SK-N-SH (cell line): ENCODE results near the gene TSHZ2. TPM values are rescaled to one million over a fixed set of nuclear protein-coding genes. Genes with fewer than 3 reads are reported as not detected.

Source experiments
- CTCF ChIA-PET: fragments of 300-600, 350-600 bp; formaldehyde crosslinking; extraction: SDS; loops from one replicate; lab custom pipeline; 2021; lab: Yijun Ruan, JAX
- POLR2A ChIA-PET: fragments of 350-600 bp; sonication (Branson Sonifier 250); formaldehyde crosslinking; extraction: SDS; loops from one replicate; lab custom pipeline; 2020; ENCODE audit warnings: antibody characterized with exemption, inconsistent platforms; lab: Yijun Ruan, JAX
- DNase-seq: peaks from one replicate; pipeline ENCODE4 v3.0.0; 2012
- H2AFZ ChIP-seq: fragments of 200-600 bp; sonication (generic); 2 replicates; pipeline ENCODE4 v1.8.1; 2016; ENCODE audit warnings: antibody characterized with exemption, mild to moderate bottlenecking, low read depth
- H3F3A ChIP-seq: fragments of 200-600 bp; sonication (generic); replicated peaks from 2 replicates; pipeline ENCODE3; 2016; ENCODE audit warnings: antibody characterized with exemption, mild to moderate bottlenecking; ENCODE audit not compliant: insufficient read depth
- H3K27ac ChIP-seq, 2 experiments: fragments of 200-500 bp in 1 of 2; fragments of 200-600 bp in 1 of 2; sonication (Bioruptor generic) in 1 of 2; sonication (generic), shearing (Covaris generic) in 1 of 2; 2 replicates each; pipeline versions ENCODE4 v1.5.1 to v1.6.1; 2014 to 2016; ENCODE audit warnings: low read depth in 2 of 2, inconsistent platforms in 1 of 2, low read length in 1 of 2, mild to moderate bottlenecking in 1 of 2, mixed read lengths in 1 of 2
- H3K27me3 ChIP-seq: fragments of 200-600 bp; sonication (generic), shearing (Covaris generic); 2 replicates; pipeline ENCODE4 v1.6.1; 2016; ENCODE audit warnings: mixed run types; ENCODE audit not compliant: insufficient read depth
- H3K36me3 ChIP-seq, 2 experiments: fragments of 200-500 bp in 1 of 2; fragments of 200-600 bp in 1 of 2; sonication (Bioruptor generic) in 1 of 2; sonication (generic) in 1 of 2; replicated peaks in 1 of 2; 2 replicates each; pipeline versions ENCODE3 to v1.5.1; 2014 to 2016; ENCODE audit warnings: low read length in 1 of 2, mild to moderate bottlenecking in 1 of 2; ENCODE audit not compliant: insufficient read depth in 2 of 2, control insufficient read depth in 1 of 2
- H3K4me1 ChIP-seq, 2 experiments: fragments of 200-500 bp in 1 of 2; fragments of 200-600 bp in 1 of 2; sonication (Bioruptor generic) in 1 of 2; sonication (generic), shearing (Covaris generic) in 1 of 2; 2 replicates each; pipeline versions ENCODE4 v1.5.1 to v1.6.1; 2014 to 2016; ENCODE audit warnings: low read depth in 1 of 2, low read length in 1 of 2, mixed run types in 1 of 2; ENCODE audit not compliant: insufficient read depth in 2 of 2, control insufficient read depth in 1 of 2
- H3K4me2 ChIP-seq: fragments of 200-600 bp; sonication (generic), shearing (Covaris generic); 2 replicates; pipeline ENCODE4 v1.6.1; 2017; ENCODE audit warnings: mixed run types
- H3K4me3 ChIP-seq, 2 experiments: fragments of 200-500 bp in 1 of 2; fragments of 200-600 bp in 1 of 2; sonication (Bioruptor generic) in 1 of 2; sonication (generic), shearing (Covaris generic) in 1 of 2; 2 replicates each; pipeline versions ENCODE4 v1.5.1 to v1.8.1; 2014 to 2016; ENCODE audit warnings: low read depth in 2 of 2, inconsistent platforms in 1 of 2, low read length in 1 of 2, mild to moderate bottlenecking in 1 of 2, mixed read lengths in 1 of 2, moderate library complexity in 1 of 2
- H3K79me2 ChIP-seq: fragments of 200-600 bp; sonication (generic); 2 replicates; pipeline ENCODE4 v1.8.1; 2017; ENCODE audit warnings: mild to moderate bottlenecking; ENCODE audit not compliant: insufficient read depth
- H3K9ac ChIP-seq: fragments of 200-600 bp; sonication (generic); 2 replicates; pipeline ENCODE4 v1.6.1; 2017; ENCODE audit warnings: mixed run types
- H3K9me2 ChIP-seq: fragments of 200-600 bp; sonication (generic); 2 replicates; pipeline ENCODE4 v1.6.1; 2017; ENCODE audit warnings: mixed run types
- H3K9me3 ChIP-seq: fragments of 200-600 bp; sonication (generic); 2 replicates; pipeline ENCODE4 v1.6.1; 2017; ENCODE audit warnings: mixed run types, mild to moderate bottlenecking, moderate library complexity
- H4K20me1 ChIP-seq: fragments of 200-600 bp; sonication (generic); 2 replicates; pipeline ENCODE4 v1.6.1; 2017; ENCODE audit warnings: mild to moderate bottlenecking, mixed run types; ENCODE audit not compliant: insufficient read depth
- CHD2 ChIP-seq: fragments of 150-350 bp; IDR thresholded peaks from 2 replicates; pipeline ENCODE4 v1.6.1; 2018; ENCODE audit warnings: low read length; ENCODE audit not compliant: partially characterized antibody
- ELF1 ChIP-seq: IDR thresholded peaks from 2 replicates; pipeline ENCODE4 v1.4.0; 2012
- EP300 ChIP-seq, 2 experiments: IDR thresholded peaks; 2 replicates each; pipeline versions ENCODE4 v1.4.0 to v1.6.1; 2012; ENCODE audit warnings: borderline replicate concordance in 1 of 2, low read depth in 1 of 2, low read length in 1 of 2
- FOSL2 ChIP-seq: IDR thresholded peaks from 2 replicates; pipeline ENCODE4 v1.4.0; 2012; ENCODE audit warnings: low read depth, mild to moderate bottlenecking, moderate library complexity, borderline replicate concordance
- GABPA ChIP-seq: IDR thresholded peaks from 2 replicates; pipeline ENCODE4 v1.4.0; 2012; ENCODE audit warnings: low read depth, mild to moderate bottlenecking
- IRF3 ChIP-seq: fragments of 150-350 bp; IDR thresholded peaks from 2 replicates; pipeline ENCODE4 v1.6.1; 2016; ENCODE audit warnings: mild to moderate bottlenecking, low read depth, low read length
- JUND ChIP-seq: IDR thresholded peaks from 2 replicates; pipeline ENCODE4 v1.4.0; 2012
- MXI1 ChIP-seq: IDR thresholded peaks from 2 replicates; pipeline ENCODE4 v1.6.1; 2012; ENCODE audit warnings: mild to moderate bottlenecking, low read depth, low read length, improper control_type of control experiment
- NFIC ChIP-seq: IDR thresholded peaks from 2 replicates; pipeline ENCODE4 v1.4.0; 2012; ENCODE audit warnings: borderline replicate concordance
- POLR2AphosphoS5 ChIP-seq: IDR thresholded peaks from 2 replicates; pipeline ENCODE4 v1.6.1; 2012; ENCODE audit warnings: low read depth, low read length
- RAD21 ChIP-seq: IDR thresholded peaks from 2 replicates; pipeline ENCODE4 v1.6.1; 2012; ENCODE audit warnings: mild to moderate bottlenecking, low read length
- RCOR1 ChIP-seq: fragments of 150-350 bp; IDR thresholded peaks from 2 replicates; pipeline ENCODE4 v1.6.1; 2017; ENCODE audit warnings: antibody characterized with exemption, low read length
- RFX5 ChIP-seq: IDR thresholded peaks from 2 replicates; pipeline ENCODE4 v1.6.1; 2012; ENCODE audit warnings: mild to moderate bottlenecking, improper control_type of control experiment, low read length
- TAF1 ChIP-seq: IDR thresholded peaks from 2 replicates; pipeline ENCODE4 v1.6.1; 2012; ENCODE audit warnings: low read depth, mild to moderate bottlenecking, low read length, moderate library complexity, borderline replicate concordance
- USF1 ChIP-seq: IDR thresholded peaks from 2 replicates; pipeline ENCODE4 v1.4.0; 2012; ENCODE audit warnings: low read depth, borderline replicate concordance
- USF2 ChIP-seq: fragments of 150-350 bp; IDR thresholded peaks from 2 replicates; pipeline ENCODE4 v1.6.1; 2017; ENCODE audit warnings: antibody characterized with exemption, low read length, low read depth, borderline replicate concordance
- YY1 ChIP-seq: IDR thresholded peaks from 2 replicates; pipeline ENCODE4 v1.4.0; 2012; ENCODE audit warnings: low read depth, mild to moderate bottlenecking
- WGBS: methylation state at CpG from one replicate; pipeline ENCODE4 v1.1.6; 2017; ENCODE audit warnings: low lambda C conversion rate; 5-methylcytosine and 5-hydroxymethylcytosine counted together
- polyA plus RNA-seq, 3 experiments: library from polyadenylated mRNA; depleted of rRNA; stranded (reverse); fragments of >200 nt; gene quantifications; 2 replicates each; pipeline ENCODE4 v1.2.3, GENCODE V29; 2012
- TF ChIP-seq, protein P1 (sequence below): IDR thresholded peaks from 2 replicates; pipeline ENCODE4 v1.4.0; 2012; ENCODE audit warnings: low read depth, borderline replicate concordance
- TF ChIP-seq, protein P2 (sequence below): IDR thresholded peaks from 2 replicates; pipeline ENCODE4 v1.4.0; 2012; ENCODE audit warnings: low read depth
- TF ChIP-seq, protein P3 (sequence below): IDR thresholded peaks from 2 replicates; pipeline ENCODE4; 2012

The TSHZ2 gene
- polyA plus RNA-seq, 1 of the 3 experiments (the other 2 are of a cell fraction) = 0.13 TPM

GRCh38 chr20:53369871-53370270, 397.7 kb downstream of the TSHZ2 start:
- Histone ChIP-seq H3K9me2 (no peaks in the 10 kb centered on the region), H3K9me3 (no peaks in the 10 kb centered on the region), H3K9ac (no peak overlapping the region), H4K20me1 (no peaks in the 10 kb centered on the region)
- 52% methylated on average over 7 of the region's 7 CpGs for WGBS
- TF ChIP-seq TAF1 (no peak), FOSL2 (no peak), GABPA (no peak)
- TF ChIP-seq, protein P1, sequence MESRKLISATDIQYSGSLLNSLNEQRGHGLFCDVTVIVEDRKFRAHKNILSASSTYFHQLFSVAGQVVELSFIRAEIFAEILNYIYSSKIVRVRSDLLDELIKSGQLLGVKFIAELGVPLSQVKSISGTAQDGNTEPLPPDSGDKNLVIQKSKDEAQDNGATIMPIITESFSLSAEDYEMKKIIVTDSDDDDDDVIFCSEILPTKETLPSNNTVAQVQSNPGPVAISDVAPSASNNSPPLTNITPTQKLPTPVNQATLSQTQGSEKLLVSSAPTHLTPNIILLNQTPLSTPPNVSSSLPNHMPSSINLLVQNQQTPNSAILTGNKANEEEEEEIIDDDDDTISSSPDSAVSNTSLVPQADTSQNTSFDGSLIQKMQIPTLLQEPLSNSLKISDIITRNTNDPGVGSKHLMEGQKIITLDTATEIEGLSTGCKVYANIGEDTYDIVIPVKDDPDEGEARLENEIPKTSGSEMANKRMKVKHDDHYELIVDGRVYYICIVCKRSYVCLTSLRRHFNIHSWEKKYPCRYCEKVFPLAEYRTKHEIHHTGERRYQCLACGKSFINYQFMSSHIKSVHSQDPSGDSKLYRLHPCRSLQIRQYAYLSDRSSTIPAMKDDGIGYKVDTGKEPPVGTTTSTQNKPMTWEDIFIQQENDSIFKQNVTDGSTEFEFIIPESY = no peak
- TF ChIP-seq, all 33 proteins: peak for 0
- no peak overlapping the region for H3K4me2 ChIP-seq
- no peak overlapping the region for H3K4me3 ChIP-seq
- H3F3A ChIP-seq = no peaks in the 10 kb centered on the region
- no peaks in the 10 kb centered on the region for H3K36me3 ChIP-seq
- no peaks in the 10 kb centered on the region for H3K79me2 ChIP-seq
- no peak for DNase-seq
- CTCF ChIA-PET = no interaction called here
- POLR2A ChIA-PET = no interaction called here
- no peak overlapping the region for H2AFZ ChIP-seq
- no peak overlapping the region for H3K27ac ChIP-seq
- no peaks in the 10 kb centered on the region for H3K4me1 ChIP-seq
- no peaks in the 10 kb centered on the region for H3K27me3 ChIP-seq

DNA sequence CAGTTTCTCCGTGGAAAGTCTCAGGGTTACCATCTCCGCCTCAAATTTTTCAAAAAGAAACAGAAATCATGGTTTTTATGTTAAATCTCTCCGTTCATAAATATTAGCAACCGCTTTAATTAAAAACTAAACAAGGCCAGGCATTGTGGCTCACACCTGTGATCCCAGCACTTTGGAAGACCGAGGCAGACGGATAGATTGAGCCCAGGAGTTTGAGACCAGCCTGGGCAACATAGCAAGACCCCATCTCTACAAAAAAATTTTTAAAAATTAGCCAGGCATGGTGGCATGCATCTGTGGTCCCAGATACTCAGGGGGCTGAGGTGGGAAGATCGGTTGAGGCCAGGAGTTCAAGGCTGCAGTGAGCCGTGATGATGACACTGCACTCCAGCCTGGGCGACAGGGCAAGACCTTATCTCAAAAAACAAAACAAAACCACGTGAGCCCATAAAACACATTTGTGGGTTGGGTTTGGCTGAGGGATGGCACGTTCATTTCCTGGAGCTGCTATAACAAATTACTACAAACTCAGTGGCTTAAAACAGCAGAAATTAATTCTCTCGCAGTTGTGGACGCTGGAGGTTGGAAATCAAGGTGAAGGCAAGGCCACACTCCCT, 398.3 kb downstream of the TSHZ2 start:
- H3K4me1 ChIP-seq = no peaks in the 10 kb centered on the region
- no peak for DNase-seq
- POLR2A ChIA-PET = no interaction called here
- H3K27me3 ChIP-seq = no peaks in the 10 kb centered on the region
- no peaks in the 10 kb centered on the region for H3K9me2 ChIP-seq
- WGBS = 53% methylated on average over 13 of the region's 13 CpGs
- no peaks in the 10 kb centered on the region for H3K9me3 ChIP-seq
- H3F3A ChIP-seq = no peaks in the 10 kb centered on the region
- no peak overlapping the region for H3K27ac ChIP-seq
- CTCF ChIA-PET = no interaction called here
- no peak for TF ChIP-seq USF1
- TF ChIP-seq MXI1 = no peak
- no peak for TF ChIP-seq USF2
- TF ChIP-seq, protein P2, sequence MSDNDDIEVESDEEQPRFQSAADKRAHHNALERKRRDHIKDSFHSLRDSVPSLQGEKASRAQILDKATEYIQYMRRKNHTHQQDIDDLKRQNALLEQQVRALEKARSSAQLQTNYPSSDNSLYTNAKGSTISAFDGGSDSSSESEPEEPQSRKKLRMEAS = no peak
- TF ChIP-seq YY1 = no peak
- no peak for TF ChIP-seq IRF3
- no peak for TF ChIP-seq RFX5
- TF ChIP-seq, protein P3, sequence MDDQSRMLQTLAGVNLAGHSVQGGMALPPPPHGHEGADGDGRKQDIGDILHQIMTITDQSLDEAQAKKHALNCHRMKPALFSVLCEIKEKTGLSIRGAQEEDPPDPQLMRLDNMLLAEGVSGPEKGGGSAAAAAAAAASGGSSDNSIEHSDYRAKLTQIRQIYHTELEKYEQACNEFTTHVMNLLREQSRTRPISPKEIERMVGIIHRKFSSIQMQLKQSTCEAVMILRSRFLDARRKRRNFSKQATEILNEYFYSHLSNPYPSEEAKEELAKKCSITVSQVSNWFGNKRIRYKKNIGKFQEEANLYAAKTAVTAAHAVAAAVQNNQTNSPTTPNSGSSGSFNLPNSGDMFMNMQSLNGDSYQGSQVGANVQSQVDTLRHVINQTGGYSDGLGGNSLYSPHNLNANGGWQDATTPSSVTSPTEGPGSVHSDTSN = no peak
- no peak for TF ChIP-seq CHD2
- no peak for TF ChIP-seq NFIC
- no peak for TF ChIP-seq EP300 (IDR thresholded peaks at IDR 0.05; ENCODE audit: borderline replicate concordance in 1 of 2, low read depth in 1 of 2, low read length in 1 of 2)
- TF ChIP-seq RCOR1 = no peak
- no peak for TF ChIP-seq ELF1
- no peak for TF ChIP-seq TAF1
- no peak for TF ChIP-seq JUND
- TF ChIP-seq POLR2AphosphoS5 = no peak
- TF ChIP-seq RAD21 = no peak
- TF ChIP-seq, all 33 proteins: peak for 0
- no peak overlapping the region for H3K4me3 ChIP-seq
- no peaks in the 10 kb centered on the region for H3K36me3 ChIP-seq
- no peaks in the 10 kb centered on the region for H3K79me2 ChIP-seq
- H4K20me1 ChIP-seq = no peaks in the 10 kb centered on the region
- no peak overlapping the region for H3K9ac ChIP-seq
- no peak overlapping the region for H3K4me2 ChIP-seq
- no peak overlapping the region for H2AFZ ChIP-seq
